GM19193 (cell line): ENCODE data around the gene TMEM267.
A peak's percentile ranks its signal among the peaks of the same experiment; 100 is the strongest.

Experiments
- POLR2A ChIP-seq: IDR thresholded peaks from 4 replicates; pipeline ENCODE4 v1.6.1; 2011; ENCODE audit not compliant: insufficient read depth, insufficient read length; ENCODE audit errors: extremely low read depth

Gene TMEM267

GRCh38 chr5:43420241-43420640 is 63.4 kb downstream of the TMEM267 start:
- no peak for TF ChIP-seq POLR2A

DNA sequence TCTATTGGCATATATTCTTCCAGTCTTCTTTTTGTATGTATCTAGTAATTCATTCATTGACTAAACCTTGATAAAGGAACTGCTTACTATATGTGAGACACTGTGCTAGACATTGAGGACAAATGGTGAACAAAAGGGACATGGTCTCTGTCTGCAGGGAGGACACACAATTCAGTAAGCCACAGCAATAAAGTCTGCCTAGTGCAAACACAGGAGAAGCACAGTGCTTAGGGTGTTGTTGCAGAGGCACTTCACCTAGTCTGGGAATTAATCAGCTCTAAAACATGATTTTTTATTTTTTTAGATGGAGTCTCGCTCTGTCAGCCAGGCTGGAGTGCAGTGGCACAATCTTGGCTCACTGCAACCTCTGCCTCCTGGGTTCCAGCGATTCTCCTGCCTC is 65.1 kb downstream of the TMEM267 start:
- no peak for TF ChIP-seq POLR2A

- TF ChIP-seq POLR2A = no peak
These were observed 66.8 kb downstream of the TMEM267 start for GRCh38 chr5:43416803-43417394.

- no peak for TF ChIP-seq POLR2A
These were observed 67.5 kb downstream of the TMEM267 start for GRCh38 chr5:43415935-43416802.

DNA sequence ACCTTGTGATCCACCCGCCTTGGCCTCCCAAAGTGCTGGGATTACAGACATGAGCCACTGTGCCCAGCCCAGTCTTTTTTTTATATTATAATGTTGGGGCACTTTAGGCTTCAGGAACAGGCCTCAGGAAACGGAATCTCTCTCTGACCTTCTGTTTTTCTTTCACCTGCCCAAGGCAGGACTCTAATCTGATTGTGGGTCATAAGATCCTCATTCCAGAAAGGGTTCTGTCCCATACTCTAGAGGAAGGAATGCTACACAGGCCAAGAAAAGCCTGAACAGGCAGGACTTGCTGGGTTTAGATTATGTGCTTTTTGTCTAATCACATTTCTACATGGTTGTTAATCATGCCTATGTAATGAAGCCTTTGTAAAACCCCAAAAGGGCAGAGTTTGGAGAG is 69.7 kb downstream of the TMEM267 start:
- TF ChIP-seq POLR2A = no peak

DNA sequence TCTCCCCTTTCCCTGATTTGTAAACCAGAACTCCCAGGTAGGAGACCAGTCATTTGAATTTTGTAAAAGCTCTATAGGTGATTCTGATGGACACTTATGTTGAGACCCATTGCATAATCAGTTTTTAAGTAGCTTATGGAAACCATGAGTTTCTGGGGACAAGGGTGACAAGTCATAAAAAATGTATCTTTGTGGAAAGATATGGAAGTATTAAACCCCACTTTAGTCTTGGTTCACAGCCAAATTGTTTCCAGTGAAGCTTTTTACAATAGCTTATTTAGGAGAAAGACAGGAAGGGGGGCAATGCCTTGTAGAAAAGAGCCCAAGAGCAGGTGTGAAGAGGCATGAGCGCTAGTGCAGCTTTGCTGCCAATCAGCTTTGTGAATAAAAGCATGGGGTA is 71.0 kb downstream of the TMEM267 start:
- TF ChIP-seq POLR2A = no peak

- no peak for TF ChIP-seq POLR2A
These were observed 71.5 kb downstream of the TMEM267 start, which contains the start of gene CCL28 for GRCh38 chr5:43412156-43412555. TSS of gene CCL28 (minus strand) at chr5:43412391. CDS start at chr5:43412316, 75 bp downstream.

- TF ChIP-seq POLR2A = no peak
These were observed 72.2 kb downstream of the TMEM267 start for GRCh38 chr5:43411495-43411894.

GRCh38 chr5:43410414-43410813 is 73.3 kb downstream of the TMEM267 start:
- TF ChIP-seq POLR2A = no peak

DNA sequence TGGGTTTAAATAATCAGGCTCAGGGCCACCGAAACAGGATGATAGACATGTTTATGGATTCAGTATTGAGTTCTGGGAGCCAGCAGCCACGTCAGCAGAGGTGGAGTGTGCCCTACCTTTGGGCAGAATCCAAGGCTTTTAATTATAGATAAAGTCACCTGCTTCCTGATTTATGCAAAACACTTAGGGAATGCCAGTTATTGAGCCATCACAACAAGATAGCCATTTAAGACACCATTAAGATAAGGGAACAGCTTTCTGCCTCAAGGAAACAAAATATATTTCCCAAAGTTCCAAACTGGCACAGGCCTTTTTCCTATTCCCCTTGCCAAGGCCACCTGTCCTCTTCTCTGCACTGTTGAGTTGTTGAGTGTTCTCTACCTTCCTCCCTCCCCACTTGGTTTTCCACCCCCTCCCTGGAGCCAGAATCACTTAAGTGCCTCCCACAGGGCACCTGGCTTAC is 73.8 kb downstream of the TMEM267 start:
- no peak for TF ChIP-seq POLR2A

DNA sequence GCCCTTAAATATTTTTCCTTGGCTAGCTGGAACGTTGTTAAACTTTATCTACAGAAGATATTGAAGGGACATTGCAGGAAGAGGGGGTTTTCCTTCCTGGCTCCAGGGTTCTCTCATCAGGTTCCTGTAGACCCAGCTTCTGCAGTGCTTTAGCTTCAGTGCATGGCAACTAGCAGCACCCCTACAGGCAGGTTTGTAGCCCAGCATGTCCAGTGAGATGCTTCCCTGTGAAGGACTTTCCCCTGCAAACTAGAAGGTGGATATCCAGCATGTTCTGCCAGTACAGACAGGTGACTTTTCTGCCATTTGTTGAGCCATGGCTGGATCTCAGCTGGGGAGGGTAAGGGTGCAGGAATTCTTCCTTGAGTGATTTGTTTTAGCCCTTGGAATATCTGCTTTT is 81.8 kb downstream of the TMEM267 start:
- TF ChIP-seq POLR2A = no peak

GRCh38 chr5:43400082-43400481 is 83.6 kb downstream of the TMEM267 start:
- TF ChIP-seq POLR2A = no peak

DNA sequence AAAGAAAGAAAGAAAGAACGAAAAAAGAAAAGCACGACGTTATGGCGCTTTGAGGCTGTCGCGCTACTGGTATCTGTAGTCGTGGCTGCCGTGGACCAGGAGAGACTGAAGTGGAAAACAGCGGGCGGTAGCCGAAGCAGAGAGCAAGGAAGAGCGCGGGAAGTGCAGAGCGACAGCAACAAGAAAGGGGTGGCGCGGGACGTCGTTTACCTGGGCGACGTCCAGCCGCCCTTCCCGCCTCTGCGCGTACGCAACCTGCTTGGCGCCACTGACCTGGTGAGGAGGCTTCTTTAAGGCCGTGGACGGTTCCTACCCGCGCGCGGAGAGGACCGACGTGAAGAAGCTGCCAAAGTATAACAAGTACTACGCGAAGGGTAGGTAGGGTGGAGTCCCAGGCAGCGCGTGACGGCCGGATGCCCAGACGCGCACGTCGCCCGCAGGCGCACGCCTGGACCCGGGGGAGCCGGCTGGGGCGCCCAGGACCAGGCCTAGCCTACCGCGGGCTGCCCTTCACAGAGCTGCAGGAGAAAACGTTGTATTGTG is 86.8 kb downstream of the TMEM267 start:
- peak; percentile 69 for TF ChIP-seq POLR2A
